Renal cortical epithelial cell (primary cell): ENCODE data around the gene MED12L. TPM values are rescaled to one million over a fixed set of nuclear protein-coding genes. Genes with fewer than 3 reads are reported as not detected.

ENCODE experiments used
- DNase-seq: peaks from one replicate; pipeline ENCODE4 v3.0.0-alpha.2; 2011; ENCODE audit warnings: low read depth
- total RNA-seq: library from RNA; depleted of rRNA; stranded (reverse); fragments of >200 nt; gene quantifications from 2 replicates; pipeline ENCODE4 v1.2.3, GENCODE V29; 2014

MED12L gene
- total RNA-seq, 1 donor from 2014 or later = 0.30 TPM

GRCh38 chr3:151091685-151092345, 6.4 kb downstream of the MED12L start:
- peak; percentile 69 for DNase-seq

- DNase-seq = no peak
These were observed 7.7 kb downstream of the MED12L start for GRCh38 chr3:151093148-151093547.

GRCh38 chr3:151093905-151094304, 8.4 kb downstream of the MED12L start:
- no peak for DNase-seq

GRCh38 chr3:151096716-151097115, 11.3 kb downstream of the MED12L start:
- DNase-seq = no peak

- DNase-seq = no peak
These were observed 14.6 kb downstream of the MED12L start for GRCh38 chr3:151100076-151100475.

- DNase-seq = no peak
These were observed 16.0 kb downstream of the MED12L start for GRCh38 chr3:151101270-151101969.

GRCh38 chr3:151106311-151106710, 20.8 kb downstream of the MED12L start:
- no peak for DNase-seq

- DNase-seq = no peak
These were observed 21.7 kb downstream of the MED12L start for GRCh38 chr3:151107177-151107576.

- DNase-seq = no peak
These were observed 22.2 kb downstream of the MED12L start for GRCh38 chr3:151107701-151108100.

- peak; percentile 9 for DNase-seq
These were observed 23.9 kb downstream of the MED12L start for GRCh38 chr3:151109286-151109800.

- DNase-seq = no peak
These were observed 27.3 kb downstream of the MED12L start for GRCh38 chr3:151112731-151113130.

GRCh38 chr3:151113343-151113742, 27.9 kb downstream of the MED12L start:
- no peak for DNase-seq

GRCh38 chr3:151117047-151117446, 31.6 kb downstream of the MED12L start:
- no peak for DNase-seq

- no peak for DNase-seq
These were observed 33.7 kb downstream of the MED12L start for GRCh38 chr3:151119188-151119587.

- no peak for DNase-seq
These were observed 34.9 kb downstream of the MED12L start for GRCh38 chr3:151120409-151120808.

GRCh38 chr3:151121016-151121415, 35.6 kb downstream of the MED12L start:
- no peak for DNase-seq

- DNase-seq = no peak
These were observed 38.4 kb downstream of the MED12L start for GRCh38 chr3:151123827-151124226.

GRCh38 chr3:151124476-151124875, 39.0 kb downstream of the MED12L start:
- no peak for DNase-seq

GRCh38 chr3:151130428-151130827, 45.0 kb downstream of the MED12L start:
- no peak for DNase-seq

- DNase-seq = no peak
These were observed 47.7 kb downstream of the MED12L start for GRCh38 chr3:151133175-151133574.

- no peak for DNase-seq
These were observed 48.5 kb downstream of the MED12L start for GRCh38 chr3:151133917-151134450.

- DNase-seq = no peak
These were observed 50.3 kb downstream of the MED12L start for GRCh38 chr3:151135541-151136337.
